Measurements from ENCODE around the gene KCNH8. TPM values are rescaled to one million over a fixed set of nuclear protein-coding genes. Genes with fewer than 3 reads are reported as not detected.

KCNH8 gene
- total and polyA plus RNA-seq, 10 of the 15 experiments (the other 5 are each of a cell fraction or from before 2014, with no cell fraction given) = under 0.01 to 0.18 (median 0.07) TPM; not detected in 2

- DNase-seq (ENCODE audit: low read depth, low spot score) (no peak), FAIRE-seq (no peak), ATAC-seq (no peak)
- no peak overlapping the region for H3K4me2 ChIP-seq (ENCODE audit: control insufficient read depth, insufficient read depth)
- ChIA-PET CTCF (interaction anchor here (0.6 kb wide), 1 partner anchor 1532 kb away, joined by 3 read pairs; no protein-coding TSS in a partner anchor), RAD21 (ENCODE audit: unreplicated experiment) (no interaction called here), SMC1A (ENCODE audit: uncharacterized antibody, unreplicated experiment) (no interaction called here), POLR2A (no interaction called here)
- H2AFZ ChIP-seq (ENCODE audit: control insufficient read depth, low read depth, low read length) = no peak overlapping the region
- H3K79me2 ChIP-seq (ENCODE audit: control insufficient read depth, insufficient read depth, low read length) = no peaks in the 10 kb centered on the region
- H3K4me3 ChIP-seq = no peak overlapping the region
- no peaks in the 10 kb centered on the region for H3K4me1 ChIP-seq (ENCODE audit: control insufficient read depth, insufficient read depth, low read length)
- H3K27me3 ChIP-seq (replicated peaks in 1 of 2; ENCODE audit: control insufficient read depth in 2 of 2, insufficient read depth in 2 of 2, low read length in 1 of 2) = no peaks in the 10 kb centered on the region
- no peak for TF ChIP-seq PML (IDR thresholded peaks at IDR 0.05; ENCODE audit: low read length)
- no peak for TF ChIP-seq KLF5 (IDR thresholded peaks at IDR 0.05; ENCODE audit: partially characterized antibody)
- no peak for TF ChIP-seq SIX5 (IDR thresholded peaks at IDR 0.05; ENCODE audit: low read depth, low read length, severe bottlenecking)
- no peak for TF ChIP-seq CHD2 (IDR thresholded peaks at IDR 0.05; ENCODE audit: borderline replicate concordance, low read depth, low read length)
- no peak for TF ChIP-seq SIN3A (IDR thresholded peaks at IDR 0.05; ENCODE audit: low read depth, low read length)
- no peak for TF ChIP-seq RFX5 (IDR thresholded peaks at IDR 0.05; ENCODE audit: low read depth, low read length)
- TF ChIP-seq HDGF (IDR thresholded peaks at IDR 0.05) = no peak
- TF ChIP-seq JUNB (IDR thresholded peaks at IDR 0.05) = no peak
- TF ChIP-seq RUNX3 (IDR thresholded peaks at IDR 0.05; ENCODE audit: low read length) = no peak
- no peak for TF ChIP-seq TBL1XR1 (IDR thresholded peaks at IDR 0.05; ENCODE audit: low read depth, low read length)
- no peak for TF ChIP-seq SMARCA5 (IDR thresholded peaks at IDR 0.05)
- TF ChIP-seq GATAD2B (conservative IDR thresholded peaks at IDR 0.05; ENCODE audit: low read depth) = no peak
- TF ChIP-seq, protein P1, sequence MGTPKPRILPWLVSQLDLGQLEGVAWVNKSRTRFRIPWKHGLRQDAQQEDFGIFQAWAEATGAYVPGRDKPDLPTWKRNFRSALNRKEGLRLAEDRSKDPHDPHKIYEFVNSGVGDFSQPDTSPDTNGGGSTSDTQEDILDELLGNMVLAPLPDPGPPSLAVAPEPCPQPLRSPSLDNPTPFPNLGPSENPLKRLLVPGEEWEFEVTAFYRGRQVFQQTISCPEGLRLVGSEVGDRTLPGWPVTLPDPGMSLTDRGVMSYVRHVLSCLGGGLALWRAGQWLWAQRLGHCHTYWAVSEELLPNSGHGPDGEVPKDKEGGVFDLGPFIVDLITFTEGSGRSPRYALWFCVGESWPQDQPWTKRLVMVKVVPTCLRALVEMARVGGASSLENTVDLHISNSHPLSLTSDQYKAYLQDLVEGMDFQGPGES (IDR thresholded peaks at IDR 0.05) = no peak
- TF ChIP-seq RBBP5 (conservative IDR thresholded peaks at IDR 0.05) = no peak
- TF ChIP-seq NFIC (IDR thresholded peaks at IDR 0.05; ENCODE audit: low read depth, low read length) = no peak
- intact Hi-C loops (cut with micrococcal nuclease; ENCODE audit: unreplicated experiment) = no loop called here
- no peak overlapping the region for H3K9ac ChIP-seq (ENCODE audit: control insufficient read depth, insufficient read depth, low read length)
- in situ Hi-C loops (cut with MboI) = no loop called here
- no peak overlapping the region for H3K27ac ChIP-seq (ENCODE audit: control insufficient read depth, insufficient read depth)
- 12% methylated on average over 5 of the region's 5 CpGs for WGBS (ENCODE audit: insufficient coverage, insufficient replicate concordance, low lambda C conversion rate, missing lambda C conversion rate)
- no TSS peak for BruUV-seq (replicated peaks)
- no peaks in the 10 kb centered on the region for H3K9me3 ChIP-seq (replicated peaks; ENCODE audit: control insufficient read depth, insufficient read depth, low read length)
- no peaks in the 10 kb centered on the region for H3K36me3 ChIP-seq (ENCODE audit: control insufficient read depth in 2 of 2, insufficient read depth in 2 of 2, low read length in 1 of 2)
- no peaks in the 10 kb centered on the region for H4K20me1 ChIP-seq (ENCODE audit: control insufficient read depth, insufficient read depth)
These were observed 35.3 kb downstream of the KCNH8 start for GRCh38 chr3:19183584-19183983.
